Activated CD8-positive, alpha-beta T cell treated with anti-CD3 and anti-CD28 coated beads, Interleukin-2, amount 10 ng/mL, durations not matched to agents 7 days and 5 days (primary cell): ENCODE data around the gene ABT1. TPM values are rescaled to one million over a fixed set of nuclear protein-coding genes. Genes with fewer than 3 reads are reported as not detected.
"Not testable (repeated sequence)": the region's sequence is repeated elsewhere in the genome, so short reads cannot be mapped to it uniquely, and the experiment has no call there.

Source experiments
- ATAC-seq: fragments of 150-1000 bp; cut with Tn5 transposase; one replicate; pipeline ENCODE4 v1.10.0; 2021; ENCODE audit warnings: moderate library complexity
- CTCF ChIA-PET: fragments of 350-600 bp; sonication (Branson Sonifier 250); formaldehyde crosslinking; loops from one replicate; lab custom pipeline; 2021; ENCODE audit warnings: antibody characterized with exemption; lab: Charles Lee
- POLR2A ChIA-PET: fragments of 350-600 bp; sonication (Branson Sonifier 250); formaldehyde crosslinking; loops from one replicate; lab custom pipeline; 2021; ENCODE audit warnings: antibody characterized with exemption; lab: Charles Lee
- DNase-seq: peaks from one replicate; pipeline ENCODE4 v3.0.0-alpha.2; 2020
- H3K27ac Mint-ChIP-seq: one replicate; pipeline ENCODE4 v1.8.0; 2021; ENCODE audit warnings: mild to moderate bottlenecking, mixed read lengths
- H3K27me3 Mint-ChIP-seq: one replicate; pipeline ENCODE4 v1.8.0; 2021; ENCODE audit warnings: low read depth, mixed read lengths
- H3K36me3 Mint-ChIP-seq: one replicate; pipeline ENCODE4 v1.8.0; 2021; ENCODE audit warnings: low read depth, mixed read lengths
- H3K4me1 Mint-ChIP-seq: one replicate; pipeline ENCODE4 v1.8.0; 2021; ENCODE audit warnings: low read depth, mixed read lengths
- H3K4me3 Mint-ChIP-seq: one replicate; pipeline ENCODE4 v1.8.0; 2021; ENCODE audit warnings: mild to moderate bottlenecking, mixed read lengths
- H3K9me3 Mint-ChIP-seq: one replicate; pipeline ENCODE4 v1.8.0; 2022; ENCODE audit warnings: mixed read lengths; ENCODE audit not compliant: insufficient read depth
- total RNA-seq, 2 experiments: library from RNA; stranded (reverse); gene quantifications; one replicate each; pipeline ENCODE4 v1.2.3, GENCODE V29; 2021

The ABT1 gene
- total RNA-seq: 10 to 100 TPM; 25.0 to 25.3 TPM

- peaks cover 18% of the 10 kb centered on the region for H3K36me3 Mint-ChIP-seq
- ChIA-PET CTCF (interaction anchor here (1.5 to 6.3 kb wide), 6 partner anchors 19 to 537 kb away, joined by 3 to 298 read pairs (median 9); a partner anchor contains a TSS), POLR2A (interaction anchor here (0.7 to 1.4 kb wide), 2 partner anchors 27 to 525 kb away, joined by 3 to 5 read pairs; no protein-coding TSS in a partner anchor)
- no peak within 1 kb of the TSS for H3K4me3 Mint-ChIP-seq
- ATAC-seq (peak; percentile 89), DNase-seq (peak; percentile 98)
- peaks cover 31% of the 10 kb centered on the region for H3K4me1 Mint-ChIP-seq
- peak within 1 kb of the TSS; percentile 59 for H3K27ac Mint-ChIP-seq
- no peaks in the 10 kb centered on the region for H3K9me3 Mint-ChIP-seq
- peaks cover 18% of the 10 kb centered on the region for H3K27me3 Mint-ChIP-seq
These were observed at the start of gene ABT1 for GRCh38 chr6:26596579-26597388. TSS of gene ABT1 (plus strand) at chr6:26596953. CDS start at chr6:26596983, 30 bp downstream.

GRCh38 chr6:26547363-26547762, 49.4 kb upstream of the ABT1 start:
- H3K36me3 Mint-ChIP-seq: peaks cover 31% of the 10 kb centered on the region
- H3K4me1 Mint-ChIP-seq: peaks cover 32% of the 10 kb centered on the region
- CTCF ChIA-PET, ATAC-seq, H3K9me3 Mint-ChIP-seq, H3K27me3 Mint-ChIP-seq, H3K4me3 Mint-ChIP-seq, H3K27ac Mint-ChIP-seq: not testable (repeated sequence)
- peak; percentile 13 for DNase-seq
- POLR2A ChIA-PET: interaction anchor here (1.0 kb wide), 1 partner anchor 10 kb away, joined by 3 read pairs; no protein-coding TSS in a partner anchor

GRCh38 chr6:26550250-26550993, 46.3 kb upstream of the ABT1 start:
- Mint-ChIP-seq H3K4me3 (peak overlapping the region; percentile 87), H3K27ac (peak overlapping the region; percentile 86), H3K9me3 (no peaks in the 10 kb centered on the region), H3K27me3 (no peaks in the 10 kb centered on the region), H3K4me1 (peaks cover 22% of the 10 kb centered on the region), H3K36me3 (peaks cover 11% of the 10 kb centered on the region)
- ChIA-PET CTCF (interaction anchor here (1.1 to 5.3 kb wide), 5 partner anchors 13 to 209 kb away, joined by 3 to 38 read pairs (median 8); partner anchors contain the start of gene HMGN4), POLR2A (interaction anchor here (0.5 to 1.5 kb wide), 4 partner anchors 12 to 582 kb away, joined by 3 to 9 read pairs (median 3); partner anchors contain the start of gene HMGN4)
- peak; percentile 52 for ATAC-seq
- DNase-seq: peak; percentile 58

GRCh38 chr6:26552205-26552604, 44.5 kb upstream of the ABT1 start:
- Mint-ChIP-seq H3K9me3 (no peaks in the 10 kb centered on the region), H3K4me3 (no peak overlapping the region), H3K27me3 (no peaks in the 10 kb centered on the region), H3K4me1 (peaks cover 36% of the 10 kb centered on the region), H3K27ac (no peak overlapping the region), H3K36me3 (no peaks in the 10 kb centered on the region)
- CTCF ChIA-PET: interaction anchor here (1.1 to 5.3 kb wide), 5 partner anchors 15 to 212 kb away, joined by 3 to 38 read pairs (median 21); partner anchors contain the start of gene HMGN4
- peak; percentile 8 for DNase-seq
- POLR2A ChIA-PET: interaction anchor here (0.9 to 1.1 kb wide), 3 partner anchors 11 to 210 kb away, joined by 3 to 5 read pairs (median 3); partner anchors contain the start of gene HMGN4
- ATAC-seq: no peak

- no peaks in the 10 kb centered on the region for H3K27me3 Mint-ChIP-seq
- no peaks in the 10 kb centered on the region for H3K9me3 Mint-ChIP-seq
- no peak overlapping the region for H3K4me3 Mint-ChIP-seq
- H3K4me1 Mint-ChIP-seq: peaks cover 36% of the 10 kb centered on the region
- H3K27ac Mint-ChIP-seq: no peak overlapping the region
- no peaks in the 10 kb centered on the region for H3K36me3 Mint-ChIP-seq
- DNase-seq (no peak), ATAC-seq (no peak)
- ChIA-PET POLR2A (interaction anchor here (0.9 to 2.3 kb wide), 5 partner anchors 11 to 318 kb away, joined by 3 to 20 read pairs (median 3); partner anchors contain the start of gene HMGN4), CTCF (interaction anchor here (1.0 to 5.3 kb wide), 7 partner anchors 11 to 223 kb away, joined by 3 to 38 read pairs (median 8); partner anchors contain the start of gene HMGN4)
These were observed 44.0 kb upstream of the ABT1 start for GRCh38 chr6:26552640-26553188.

- no peak overlapping the region for H3K27ac Mint-ChIP-seq
- no peak overlapping the region for H3K4me3 Mint-ChIP-seq
- ChIA-PET POLR2A (interaction anchor here (0.6 to 2.3 kb wide), 4 partner anchors 16 to 319 kb away, joined by 3 to 20 read pairs (median 3); partner anchors contain the start of gene HMGN4), CTCF (interaction anchor here (1.0 to 5.3 kb wide), 8 partner anchors 10 to 224 kb away, joined by 3 to 38 read pairs (median 8); partner anchors contain the start of gene HMGN4)
- DNase-seq (peak; percentile 87), ATAC-seq (peak; percentile 61)
- peaks cover 36% of the 10 kb centered on the region for H3K4me1 Mint-ChIP-seq
- no peaks in the 10 kb centered on the region for H3K27me3 Mint-ChIP-seq
- no peaks in the 10 kb centered on the region for H3K36me3 Mint-ChIP-seq
- H3K9me3 Mint-ChIP-seq: no peaks in the 10 kb centered on the region
These were observed 43.5 kb upstream of the ABT1 start for GRCh38 chr6:26553264-26553634.

GRCh38 chr6:26553635-26554446, 42.9 kb upstream of the ABT1 start:
- Mint-ChIP-seq H3K4me1 (peaks cover 36% of the 10 kb centered on the region), H3K4me3 (no peak overlapping the region), H3K27me3 (no peaks in the 10 kb centered on the region), H3K9me3 (no peaks in the 10 kb centered on the region), H3K36me3 (no peaks in the 10 kb centered on the region), H3K27ac (no peak overlapping the region)
- DNase-seq (peak; percentile 89), ATAC-seq (peak; percentile 59)
- POLR2A ChIA-PET: interaction anchor here (0.6 to 2.3 kb wide), 4 partner anchors 16 to 319 kb away, joined by 3 to 20 read pairs (median 3); partner anchors contain the start of gene HMGN4
- CTCF ChIA-PET: interaction anchor here (1.0 to 5.3 kb wide), 10 partner anchors 10 to 224 kb away, joined by 3 to 38 read pairs (median 6); partner anchors contain the start of gene HMGN4

GRCh38 chr6:26554447-26554696, 42.4 kb upstream of the ABT1 start:
- POLR2A ChIA-PET: interaction anchor here (1.0 to 2.3 kb wide), 2 partner anchors 17 to 80 kb away, joined by 3 to 20 read pairs; partner anchors contain the start of gene HMGN4
- Mint-ChIP-seq H3K4me3 (no peak overlapping the region), H3K36me3 (no peaks in the 10 kb centered on the region), H3K27me3 (no peaks in the 10 kb centered on the region), H3K4me1 (peaks cover 36% of the 10 kb centered on the region), H3K9me3 (no peaks in the 10 kb centered on the region), H3K27ac (no peak overlapping the region)
- no peak for DNase-seq
- no peak for ATAC-seq
- CTCF ChIA-PET: interaction anchor here (0.9 to 5.3 kb wide), 8 partner anchors 12 to 225 kb away, joined by 3 to 38 read pairs (median 6); partner anchors contain the start of gene HMGN4

- Mint-ChIP-seq H3K27me3 (no peaks in the 10 kb centered on the region), H3K27ac (peak overlapping the region; percentile 13), H3K4me3 (no peak overlapping the region), H3K9me3 (no peaks in the 10 kb centered on the region), H3K4me1 (peaks cover 31% of the 10 kb centered on the region), H3K36me3 (no peaks in the 10 kb centered on the region)
- CTCF ChIA-PET: interaction anchor here (0.9 to 5.3 kb wide), 8 partner anchors 12 to 226 kb away, joined by 3 to 38 read pairs (median 6); partner anchors contain the start of gene HMGN4
- POLR2A ChIA-PET: interaction anchor here (0.7 to 2.3 kb wide), 3 partner anchors 18 to 1176 kb away, joined by 3 to 20 read pairs (median 3); partner anchors contain the start of gene HMGN4
- ATAC-seq (peak; percentile 36), DNase-seq (peak; percentile 74)
These were observed 41.9 kb upstream of the ABT1 start for GRCh38 chr6:26554697-26555504.
